Measurements from ENCODE around the gene MMP17.
A peak's percentile ranks its signal among the peaks of the same experiment; 100 is the strongest.

The MMP17 gene

GRCh38 chr12:131830914-131831571 is 2.9 kb downstream of the MMP17 start:
- DNase-seq = peak; percentile 73 to 88 (median 87)

GRCh38 chr12:131831635-131832041 is 3.4 kb downstream of the MMP17 start:
- peak in 2 of 3 experiments; percentile 66 to 77 for DNase-seq

GRCh38 chr12:131832321-131833231 is 4.4 kb downstream of the MMP17 start:
- peak; percentile 62 to 86 (median 73) for DNase-seq

- no peak for DNase-seq
These were observed 5.2 kb downstream of the MMP17 start for GRCh38 chr12:131833288-131833895.

- peak in 2 of 3 experiments; percentile 74 to 89 for DNase-seq
These were observed 5.9 kb downstream of the MMP17 start for GRCh38 chr12:131833896-131834641.

- peak in 2 of 3 experiments; percentile 35 to 62 for DNase-seq
These were observed 6.8 kb downstream of the MMP17 start for GRCh38 chr12:131834798-131835615.

- no peak for DNase-seq
These were observed 7.5 kb downstream of the MMP17 start for GRCh38 chr12:131835616-131836171.

- DNase-seq = no peak
These were observed 8.0 kb downstream of the MMP17 start for GRCh38 chr12:131836193-131836592.

GRCh38 chr12:131836714-131837397 is 8.7 kb downstream of the MMP17 start:
- DNase-seq = no peak

- no peak for DNase-seq
These were observed 12.6 kb downstream of the MMP17 start for GRCh38 chr12:131840643-131841416.

- no peak for DNase-seq
These were observed 13.4 kb downstream of the MMP17 start for GRCh38 chr12:131841547-131841946.

- no peak for DNase-seq
These were observed 14.0 kb downstream of the MMP17 start for GRCh38 chr12:131842169-131842568.

GRCh38 chr12:131843527-131843926 is 15.3 kb downstream of the MMP17 start:
- DNase-seq = no peak

GRCh38 chr12:131844140-131844539 is 15.9 kb downstream of the MMP17 start:
- DNase-seq = no peak

- DNase-seq = no peak
These were observed 16.5 kb downstream of the MMP17 start for GRCh38 chr12:131844656-131845055.

GRCh38 chr12:131845121-131845520 is 16.9 kb downstream of the MMP17 start:
- no peak for DNase-seq

GRCh38 chr12:131847456-131847855 is 19.3 kb downstream of the MMP17 start:
- no peak for DNase-seq

GRCh38 chr12:131848753-131849152 is 20.6 kb downstream of the MMP17 start:
- DNase-seq = no peak

GRCh38 chr12:131849700-131850553 is 21.7 kb downstream of the MMP17 start:
- DNase-seq = no peak
